HL-60/S4 treated with retinoic acid at 250 ng/mL for 4 days and 3 days (cell line): ENCODE measurements around the gene MET.
"Not testable (repeated sequence)": the region's sequence is repeated elsewhere in the genome, so short reads cannot be mapped to it uniquely, and the experiment has no call there.

ENCODE experiments used
- in situ Hi-C: fragments of 300-500 bp; cut with MboI; formaldehyde crosslinking; loops from 2 replicates; pipeline ENCODE4 v1.7.0; 2022; ENCODE audit warnings: low sequenced_read_pairs

Gene MET

DNA sequence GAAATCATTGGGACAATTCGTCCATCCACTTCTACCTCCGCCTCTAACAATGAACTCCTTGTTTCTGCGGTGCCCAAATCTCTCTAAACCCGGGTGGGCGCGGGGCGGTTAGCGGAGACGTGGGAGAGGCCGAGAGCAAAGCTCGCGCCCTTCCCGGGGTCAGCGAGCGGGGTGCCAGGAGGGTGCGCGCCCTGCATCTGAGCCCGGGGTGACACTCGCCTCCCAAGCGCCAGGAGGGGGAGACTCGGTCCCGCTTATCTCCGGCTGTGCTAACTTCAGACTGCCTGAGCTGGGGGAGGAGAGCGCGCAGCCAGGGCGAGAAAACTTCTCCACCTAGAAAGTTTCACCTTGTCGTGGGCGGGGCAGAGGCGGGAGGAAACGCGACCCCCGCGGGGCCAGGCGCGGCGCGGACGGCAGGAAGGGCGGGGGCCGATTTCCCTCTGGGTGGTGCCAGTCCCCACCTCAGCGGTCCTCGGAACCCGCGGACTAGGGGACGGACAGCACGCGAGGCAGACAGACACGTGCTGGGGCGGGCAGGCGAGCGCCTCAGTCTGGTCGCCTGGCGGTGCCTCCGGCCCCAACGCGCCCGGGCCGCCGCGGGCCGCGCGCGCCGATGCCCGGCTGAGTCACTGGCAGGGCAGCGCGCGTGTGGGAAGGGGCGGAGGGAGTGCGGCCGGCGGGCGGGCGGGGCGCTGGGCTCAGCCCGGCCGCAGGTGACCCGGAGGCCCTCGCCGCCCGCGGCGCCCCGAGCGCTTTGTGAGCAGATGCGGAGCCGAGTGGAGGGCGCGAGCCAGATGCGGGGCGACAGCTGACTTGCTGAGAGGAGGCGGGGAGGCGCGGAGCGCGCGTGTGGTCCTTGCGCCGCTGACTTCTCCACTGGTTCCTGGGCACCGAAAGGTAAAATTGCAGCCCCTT lies at the start of gene MET:
TSS of gene MET (plus strand) at position 516 of the 915 bp plus-strand sequence. CDS start 26,889 bp downstream, outside the sequence.
- in situ Hi-C loops, result no loop called here

GRCh38 chr7:116626886-116627285 lies 45.1 kb upstream of the MET start:
- in situ Hi-C loops, result no loop called here

DNA sequence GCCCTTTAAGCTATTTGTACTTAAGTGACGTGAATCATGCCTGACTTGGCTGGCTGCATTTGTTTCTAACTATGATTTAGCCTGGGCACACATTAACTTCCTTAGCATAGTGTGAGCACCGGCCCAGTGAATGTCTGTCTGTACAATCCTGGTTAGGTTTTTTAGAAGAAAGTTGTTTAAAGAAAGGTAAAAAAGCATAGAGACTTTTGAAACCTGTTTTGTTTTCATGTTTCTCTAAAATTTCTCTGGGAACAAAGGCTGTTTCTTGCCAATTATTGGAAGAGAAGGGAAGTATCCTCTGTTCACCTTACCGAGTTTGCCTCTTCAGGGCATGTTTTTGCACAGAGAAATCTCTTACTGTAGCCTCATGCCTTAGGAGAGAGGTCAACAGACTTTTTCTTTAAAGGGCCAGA lies 42.9 kb upstream of the MET start:
- in situ Hi-C loops, result no loop called here

DNA sequence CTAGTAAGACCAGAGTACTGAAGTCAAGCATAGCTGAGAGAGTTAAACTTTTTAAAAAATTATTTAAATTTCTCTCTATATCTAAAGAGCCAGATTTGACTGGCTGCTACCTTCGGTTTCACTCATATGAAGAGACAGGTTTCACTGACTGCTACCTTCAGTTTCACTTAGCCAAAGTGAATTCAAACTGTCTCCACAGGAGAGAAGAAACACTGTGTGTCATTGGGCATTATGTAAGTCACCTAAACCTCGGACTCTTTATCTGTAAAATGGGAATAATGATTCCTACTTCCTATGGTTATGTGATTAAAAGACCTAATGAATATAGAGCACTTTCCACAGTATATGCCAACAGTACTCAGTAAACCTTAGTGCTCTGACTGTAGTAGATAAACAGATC lies 41.6 kb upstream of the MET start:
- in situ Hi-C loops, result no loop called here

DNA sequence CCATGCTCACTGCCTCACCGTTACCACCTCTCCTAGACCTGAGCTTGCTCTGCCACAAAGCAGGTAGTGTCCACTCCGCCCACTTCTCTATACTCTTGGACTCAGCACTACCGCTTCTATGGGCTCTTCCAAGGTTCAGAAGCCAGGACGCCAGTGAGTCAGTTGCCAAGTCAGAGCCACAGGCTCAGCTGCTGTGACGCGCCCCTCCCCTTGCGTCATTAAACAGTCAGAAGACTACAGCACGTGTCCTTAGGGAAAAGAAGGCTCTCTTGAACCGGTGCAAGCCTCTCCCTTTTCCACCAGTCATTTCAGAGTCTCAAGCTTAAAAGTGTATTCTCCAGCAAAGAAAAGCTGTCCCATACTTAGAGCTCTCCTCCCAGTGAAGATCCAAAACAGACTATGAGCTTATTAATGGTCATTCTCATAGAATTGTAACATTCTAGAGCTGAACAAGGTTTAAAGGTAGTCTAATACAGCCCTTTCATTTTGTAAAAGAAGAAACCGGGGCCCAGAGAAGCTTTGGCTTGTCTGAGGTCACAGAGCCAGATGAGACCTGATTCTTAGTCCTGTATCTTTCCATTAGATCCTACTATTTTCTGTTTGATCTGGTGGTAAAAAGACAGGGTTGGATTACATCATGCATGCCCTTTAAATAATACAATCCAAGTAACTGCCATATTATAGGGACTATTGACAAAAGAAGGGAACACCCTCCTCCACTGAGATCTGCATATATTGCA lies 40.9 kb upstream of the MET start:
- in situ Hi-C loops, result no loop called here

- in situ Hi-C loops, result no loop called here
These were observed 40.3 kb upstream of the MET start for GRCh38 chr7:116631676-116632075.

- in situ Hi-C loops, result no loop called here
These were observed 39.6 kb upstream of the MET start for GRCh38 chr7:116632384-116632783.

DNA sequence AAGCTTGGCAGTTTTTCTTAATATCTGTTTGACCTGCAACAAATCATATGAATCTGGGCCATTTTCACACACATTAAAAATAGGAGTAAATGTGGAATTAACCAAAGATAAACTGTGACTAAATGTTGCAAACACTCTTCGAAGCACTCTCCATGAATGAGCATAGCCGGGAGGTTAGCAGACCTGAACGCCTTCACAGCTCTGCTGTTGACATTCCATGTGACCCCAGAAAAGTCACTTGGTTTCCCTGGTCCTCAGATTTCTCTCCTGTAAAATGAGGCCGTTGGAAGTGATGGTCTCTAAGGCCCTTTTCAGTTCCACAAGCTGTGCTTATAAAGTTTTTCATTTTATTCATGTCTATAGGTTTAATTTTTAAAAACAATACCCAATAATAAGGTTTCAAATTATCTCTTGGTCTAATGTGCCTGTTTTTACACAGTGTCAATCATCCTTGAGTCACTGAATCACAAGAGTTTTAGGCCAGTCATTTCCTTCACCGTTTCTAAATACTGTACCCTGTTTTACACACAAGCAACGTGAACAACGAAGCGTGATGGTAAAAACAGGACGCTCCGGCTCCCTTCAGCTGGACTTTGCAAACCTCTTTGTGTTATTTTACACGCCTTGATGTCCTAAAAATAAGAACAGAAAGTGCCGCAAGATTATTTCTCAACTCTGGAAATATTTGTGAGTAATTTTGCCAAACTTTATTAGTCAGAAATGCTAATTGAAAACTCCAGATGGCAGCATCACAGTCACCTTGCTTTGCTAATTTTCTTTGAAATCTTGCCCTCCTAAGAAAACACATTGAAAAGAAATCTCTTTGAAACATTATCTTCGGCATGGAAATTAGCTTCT lies 38.6 kb upstream of the MET start:
- in situ Hi-C loops, result no loop called here

DNA sequence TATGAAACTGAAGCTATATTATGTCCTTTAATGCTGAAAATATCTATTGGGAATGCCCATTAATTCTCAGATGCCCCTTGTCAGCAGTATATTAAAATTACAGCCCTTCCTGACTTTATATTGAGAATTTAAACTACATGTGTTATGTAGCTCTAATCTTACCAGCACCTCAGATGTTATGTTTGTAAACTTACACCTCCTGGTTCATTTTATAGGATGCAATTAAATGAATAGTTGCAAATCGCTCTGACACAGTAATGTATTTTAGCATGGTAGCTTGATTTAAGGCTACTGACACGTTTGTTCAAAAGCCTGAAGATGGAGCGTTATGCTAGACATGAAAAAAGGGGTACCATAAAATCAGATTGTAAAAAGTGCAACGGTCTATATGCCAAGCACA lies 35.0 kb upstream of the MET start:
- in situ Hi-C loops, result no loop called here

- in situ Hi-C loops, result not testable (repeated sequence)
These were observed 33.4 kb upstream of the MET start for GRCh38 chr7:116638592-116638991.

GRCh38 chr7:116641551-116642153 lies 30.3 kb upstream of the MET start:
- in situ Hi-C loops, result no loop called here

GRCh38 chr7:116643148-116643547 lies 28.8 kb upstream of the MET start:
- in situ Hi-C loops, result not testable (repeated sequence)

DNA sequence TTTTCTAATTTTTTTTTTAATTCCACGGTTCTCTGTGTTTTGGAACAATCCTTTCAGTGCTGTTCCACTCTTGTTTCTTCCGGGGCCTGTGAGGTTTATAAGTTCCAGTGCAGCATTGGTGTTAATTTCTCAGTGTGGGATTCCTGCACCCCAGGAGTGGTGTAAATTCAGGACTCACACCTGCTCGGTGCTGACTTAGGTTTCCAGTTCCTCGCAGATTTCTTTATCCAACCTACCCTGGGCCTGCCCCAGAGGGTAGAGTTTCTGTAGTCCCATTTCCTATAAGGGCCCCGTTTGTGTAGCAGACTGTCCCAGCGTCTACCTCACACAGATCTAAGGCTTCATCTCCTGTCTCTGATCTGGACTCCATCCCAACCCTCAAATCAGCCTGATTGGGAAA lies 27.4 kb upstream of the MET start:
- in situ Hi-C loops, result no loop called here

DNA sequence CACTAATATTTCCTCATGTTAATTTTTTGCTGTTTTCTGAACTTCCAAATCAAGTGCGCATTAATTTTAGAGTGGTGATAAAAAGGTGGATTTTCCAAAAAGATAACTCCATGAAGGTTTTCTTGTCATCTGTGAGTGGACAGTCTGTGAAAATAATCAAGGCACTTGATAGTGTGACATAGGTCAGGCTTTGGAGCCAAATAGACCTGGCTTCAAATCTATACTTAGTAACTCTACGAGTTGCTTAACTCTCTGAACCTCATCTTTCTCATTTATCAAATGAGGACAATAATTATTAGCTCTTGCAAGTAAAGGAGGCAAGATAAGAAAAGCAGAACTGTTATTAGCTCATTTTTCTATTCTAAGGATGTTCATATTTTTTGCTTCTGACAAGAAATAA lies 24.7 kb upstream of the MET start:
- in situ Hi-C loops, result no loop called here

DNA sequence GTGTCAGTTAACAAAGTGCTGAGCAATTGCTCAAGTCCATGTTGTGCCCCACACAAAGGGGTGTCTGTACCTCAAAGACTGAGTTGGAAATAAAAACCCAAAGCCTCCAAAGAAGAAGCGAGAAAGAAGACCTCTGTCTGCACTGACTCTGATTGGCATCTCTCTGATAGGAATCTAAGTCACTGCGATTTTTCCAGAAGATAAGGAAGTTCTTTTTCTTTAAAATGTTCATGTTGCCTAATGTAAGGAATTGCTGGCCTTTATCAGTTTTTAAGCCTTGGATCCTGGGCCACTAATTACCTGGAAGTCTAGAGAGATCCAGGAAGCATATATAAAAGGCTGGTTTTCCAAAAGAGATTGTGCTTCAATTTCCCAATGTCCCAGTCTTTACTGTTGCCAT lies 24.1 kb upstream of the MET start:
- in situ Hi-C loops, result no loop called here

- in situ Hi-C loops, result no loop called here
These were observed 21.6 kb upstream of the MET start for GRCh38 chr7:116650436-116650835.

- in situ Hi-C loops, result no loop called here
These were observed 19.2 kb upstream of the MET start for GRCh38 chr7:116652793-116653192.

- in situ Hi-C loops, result no loop called here
These were observed 18.8 kb upstream of the MET start for GRCh38 chr7:116653204-116653603.

DNA sequence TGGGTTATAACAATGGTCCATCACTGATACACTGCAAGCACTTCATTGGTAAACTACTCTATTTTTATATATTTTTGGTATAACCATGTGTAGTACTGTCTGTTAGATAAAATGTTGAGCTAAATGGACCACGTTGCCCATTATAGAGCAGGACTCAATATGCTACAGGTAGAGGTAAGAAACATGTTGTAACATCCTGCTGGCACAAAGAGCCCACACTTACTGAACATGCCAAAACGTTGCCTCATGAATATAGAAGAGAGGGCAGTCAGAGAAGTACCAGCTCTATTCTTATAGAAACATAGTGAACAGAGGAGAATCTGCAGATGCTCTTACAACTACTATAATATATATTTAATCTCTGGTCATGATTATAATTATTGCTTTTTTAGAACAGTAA lies 18.4 kb upstream of the MET start:
- in situ Hi-C loops, result no loop called here

DNA sequence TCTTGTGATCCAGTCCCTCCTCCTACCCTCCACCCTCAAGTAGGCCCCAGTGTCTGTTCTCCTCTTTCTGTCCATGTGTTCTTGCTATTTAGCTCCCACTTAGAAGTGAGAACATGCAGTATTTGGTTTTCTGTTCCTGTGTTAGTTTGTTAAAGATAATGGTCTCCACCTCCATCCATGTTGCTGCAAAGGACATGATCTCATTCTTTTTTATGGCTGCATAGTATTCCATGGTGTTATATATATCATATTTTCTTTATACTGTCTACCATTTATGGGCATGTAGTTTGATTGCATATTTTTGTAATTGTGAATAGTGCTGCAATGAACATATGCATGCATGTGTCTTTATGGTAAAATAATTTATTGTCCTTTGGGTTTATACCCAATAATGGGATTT lies 12.7 kb upstream of the MET start:
- in situ Hi-C loops, result not testable (repeated sequence)

DNA sequence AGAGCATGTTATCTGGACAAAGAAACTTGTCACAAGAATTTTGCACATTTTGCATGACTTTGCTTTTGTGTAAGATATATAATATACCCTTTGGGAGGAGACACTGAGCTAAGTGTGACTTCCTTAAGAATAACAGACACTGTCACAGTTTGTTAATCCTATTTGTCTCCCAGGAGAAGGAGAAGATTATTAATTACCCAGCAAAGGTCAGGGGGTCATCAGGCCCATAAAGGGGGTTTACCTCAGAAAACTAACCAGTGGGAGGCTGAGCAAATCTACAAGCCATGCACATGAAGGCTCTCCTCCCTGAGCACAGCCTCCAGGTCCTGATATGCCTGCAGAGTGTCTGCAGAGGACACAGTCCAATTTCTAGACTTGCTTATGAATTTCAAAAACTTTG lies 10.1 kb upstream of the MET start:
- in situ Hi-C loops, result no loop called here
